T1000 (cell line): ENCODE measurements around the gene TWIST2.
A peak's percentile ranks its signal among the peaks of the same experiment; 100 is the strongest.

ENCODE experiments used
- DNase-seq: peaks from one replicate; lab custom pipeline; 2025; ENCODE audit warnings: mixed read lengths; lab: John Stamatoyannopoulos, UW

Gene TWIST2

GRCh38 chr2:238847841-238848690, at the start of gene TWIST2:
TSS of gene TWIST2 (plus strand) at chr2:238848085. CDS start at chr2:238848216, 131 bp downstream.
- peak; percentile 30 for DNase-seq

DNA sequence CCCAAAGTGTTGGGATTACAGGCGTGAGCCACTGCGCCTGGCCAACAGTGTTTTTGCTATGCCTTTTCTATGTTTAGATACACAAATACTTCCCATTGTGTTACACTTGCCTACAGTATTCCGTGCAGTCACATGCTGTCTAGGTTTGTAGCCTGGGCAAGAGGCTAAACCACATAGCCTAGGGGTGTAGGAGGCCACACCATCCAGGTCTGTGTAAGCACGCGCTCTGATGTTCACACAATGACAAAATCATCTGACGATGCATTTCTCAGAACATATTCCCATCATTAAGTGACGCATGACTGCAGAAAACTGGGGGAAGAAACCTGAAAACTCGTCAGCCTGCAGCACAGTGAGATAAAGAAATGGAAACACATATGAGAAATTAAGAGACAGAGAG, 46.1 kb upstream of the TWIST2 start:
- DNase-seq, result no peak

- no peak for DNase-seq
Observed at GRCh38 chr2:238802957-238803356, 44.9 kb upstream of the TWIST2 start.

GRCh38 chr2:238803996-238804870, 43.7 kb upstream of the TWIST2 start:
- DNase-seq, result no peak

DNA sequence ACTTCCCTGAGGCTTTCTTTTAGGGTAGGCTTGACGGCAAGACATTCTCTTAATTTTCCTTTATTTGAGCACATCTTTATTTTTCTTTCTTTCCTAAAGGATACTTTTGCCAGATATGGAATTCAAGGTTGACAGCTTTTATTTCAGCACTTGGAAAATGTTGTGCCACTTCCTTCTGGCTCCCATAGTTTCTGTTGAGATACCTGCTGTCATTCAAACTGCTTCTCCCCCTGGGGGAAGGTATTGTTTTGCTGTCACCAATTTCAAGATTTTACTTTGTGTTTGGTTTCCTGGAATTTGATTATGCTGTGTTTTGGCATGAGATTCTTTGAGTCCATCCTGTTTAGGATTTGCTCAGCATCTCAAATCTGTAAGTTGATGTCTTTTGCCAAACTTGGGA, 39.1 kb upstream of the TWIST2 start:
- DNase-seq, result no peak

- no peak for DNase-seq
Observed at GRCh38 chr2:238810321-238810720, 37.6 kb upstream of the TWIST2 start.

DNA sequence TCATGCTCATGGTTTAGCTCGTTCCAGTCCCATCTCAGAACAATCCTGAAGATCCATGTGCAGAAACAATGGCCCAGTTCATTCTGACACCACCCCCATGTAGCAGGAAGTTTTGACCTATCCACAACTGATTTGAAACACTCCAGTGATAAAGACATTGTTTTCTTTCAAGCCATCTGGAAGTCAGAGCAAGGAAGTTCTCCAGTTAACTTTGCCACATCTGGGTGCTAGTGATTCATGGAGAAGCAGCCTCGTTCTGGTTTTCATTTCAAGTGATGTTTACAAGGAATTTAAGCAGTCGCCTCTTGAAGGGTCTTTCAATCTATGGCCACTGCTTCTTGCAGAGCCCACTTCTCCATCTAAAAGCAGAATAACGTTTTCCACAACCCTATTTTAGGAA, 36.6 kb upstream of the TWIST2 start:
- DNase-seq, result no peak

DNA sequence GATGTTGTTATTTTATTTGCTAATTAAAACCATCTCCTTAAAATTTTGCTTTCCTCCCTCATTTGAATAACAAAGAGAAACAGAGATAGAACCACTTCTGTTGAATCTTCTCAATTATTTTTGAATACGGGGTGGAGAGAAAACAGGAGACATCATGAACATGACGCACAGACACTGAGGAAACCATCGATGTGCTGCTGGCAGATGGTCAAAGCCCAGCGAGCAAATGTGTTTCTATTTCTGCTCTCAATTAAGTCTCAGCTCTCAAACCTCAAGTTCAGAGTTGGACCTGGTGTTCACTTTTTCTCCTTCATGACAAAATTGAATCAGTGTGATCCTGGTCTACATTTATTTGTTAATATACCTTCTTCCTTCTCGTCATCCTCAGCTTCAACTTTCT, 36.1 kb upstream of the TWIST2 start:
- no peak for DNase-seq

DNA sequence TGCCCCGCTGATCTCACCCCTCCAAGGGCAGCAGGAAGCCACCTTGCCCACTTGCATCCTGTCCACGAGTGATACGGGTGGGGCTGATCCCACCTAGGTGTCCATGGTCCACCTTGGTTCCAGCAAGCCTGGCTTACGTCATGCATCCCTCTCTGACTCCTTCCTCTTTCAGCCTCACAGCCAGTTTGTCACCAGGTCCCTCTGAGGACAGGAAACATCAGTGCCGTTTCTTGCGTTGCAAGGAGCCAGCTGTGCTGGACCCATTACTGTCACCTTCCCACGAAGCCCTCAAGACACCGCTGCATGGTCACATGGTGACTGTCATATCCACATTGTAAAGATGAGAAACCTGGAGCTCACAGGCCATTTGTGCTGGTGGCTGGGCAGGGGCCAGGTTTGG, 34.8 kb upstream of the TWIST2 start:
- DNase-seq, result no peak

DNA sequence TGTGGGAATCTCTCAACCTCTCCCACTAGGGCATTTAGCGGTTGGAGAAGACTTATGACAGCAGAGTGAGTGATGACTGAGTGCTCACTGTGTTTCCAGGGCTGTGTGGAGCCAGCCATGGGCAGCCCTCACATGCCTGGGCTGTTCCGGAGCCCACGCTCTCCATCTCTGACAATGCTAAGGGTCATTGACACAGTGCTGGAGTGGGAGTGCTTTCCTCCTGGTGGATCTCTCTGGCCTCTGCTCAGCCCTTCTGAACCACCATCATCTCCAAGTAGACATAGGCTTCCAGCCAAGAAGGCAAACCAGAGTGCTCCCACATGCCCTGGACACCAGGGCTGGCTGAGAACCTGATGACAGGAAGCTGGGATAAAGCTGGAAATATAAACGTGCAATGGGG, 33.1 kb upstream of the TWIST2 start:
- DNase-seq, result no peak

DNA sequence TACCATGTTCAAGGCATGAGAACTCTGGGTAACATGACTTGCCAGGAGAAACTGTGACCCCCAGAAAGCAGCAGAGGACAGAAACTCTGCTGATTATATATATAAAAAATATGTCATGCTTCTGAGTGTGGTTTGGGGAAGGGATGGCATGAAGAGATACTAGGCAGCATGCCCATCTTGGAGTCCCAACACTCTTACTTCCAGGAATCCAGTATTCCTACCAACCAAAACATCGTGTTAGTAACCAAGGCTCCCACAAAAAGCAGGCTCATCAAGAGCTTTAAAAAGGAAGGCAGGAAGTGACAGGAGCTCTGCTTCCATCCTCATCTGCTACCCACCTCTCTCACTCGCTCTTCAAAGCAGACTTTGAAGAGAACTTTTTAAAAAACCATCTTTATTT, 31.6 kb upstream of the TWIST2 start:
- no peak for DNase-seq

DNA sequence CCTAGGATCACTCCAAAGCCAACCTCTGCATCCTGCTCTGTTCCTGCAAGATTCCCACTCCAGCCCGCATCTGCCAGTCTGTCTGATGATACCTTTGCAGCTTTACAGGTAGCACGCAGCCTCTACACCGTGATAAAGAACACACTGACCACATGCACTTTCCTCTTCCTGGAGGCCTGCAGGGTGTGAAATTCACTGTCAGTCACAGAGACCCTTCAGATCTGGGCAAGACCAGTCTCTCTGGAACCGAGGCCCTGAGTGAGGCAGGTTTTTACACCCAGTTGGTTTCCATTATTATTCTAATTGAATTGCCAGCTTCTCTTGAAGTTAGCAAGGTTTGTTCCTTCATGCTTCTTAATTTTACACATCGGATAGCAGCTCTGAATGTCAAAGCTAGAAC, 30.5 kb upstream of the TWIST2 start:
- DNase-seq, result no peak

DNA sequence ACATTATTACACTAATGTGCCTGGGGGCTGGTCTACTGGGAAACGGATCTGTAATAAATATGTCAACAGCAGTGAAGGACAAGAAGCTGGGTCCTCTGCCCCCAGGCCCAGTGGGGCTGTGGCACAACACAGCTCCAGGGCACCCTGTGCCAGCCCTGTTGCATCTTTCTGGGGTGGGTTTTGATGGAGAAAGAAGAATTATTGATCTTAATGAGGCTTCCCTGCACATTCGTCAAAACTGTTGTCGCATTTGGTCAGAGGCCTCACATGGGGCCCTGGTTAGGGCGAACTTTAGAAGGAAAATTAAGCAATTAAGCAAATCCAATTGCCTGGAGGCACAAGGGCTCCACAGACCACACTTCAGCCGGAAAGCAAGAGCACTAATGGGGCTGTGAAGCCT, 30.0 kb upstream of the TWIST2 start:
- no peak for DNase-seq

DNA sequence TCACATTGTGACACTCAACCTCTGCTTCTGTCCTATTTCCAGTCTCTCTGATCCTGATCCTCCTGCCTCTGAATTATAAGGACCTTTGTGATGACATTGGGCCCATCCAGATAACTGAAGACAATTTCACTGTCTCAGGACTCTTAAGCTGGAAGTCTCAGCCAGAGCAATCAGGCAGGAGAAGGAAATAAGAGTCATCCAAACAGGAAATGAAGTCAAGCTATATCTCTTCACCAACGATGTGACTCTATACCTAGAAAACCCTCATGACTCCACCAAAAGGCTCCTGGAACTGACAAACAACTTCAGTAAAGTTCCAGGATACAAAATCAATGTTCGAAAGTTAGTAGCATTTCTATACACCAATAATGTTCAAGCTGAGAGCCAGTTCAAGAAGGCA, 29.3 kb upstream of the TWIST2 start:
- no peak for DNase-seq

DNA sequence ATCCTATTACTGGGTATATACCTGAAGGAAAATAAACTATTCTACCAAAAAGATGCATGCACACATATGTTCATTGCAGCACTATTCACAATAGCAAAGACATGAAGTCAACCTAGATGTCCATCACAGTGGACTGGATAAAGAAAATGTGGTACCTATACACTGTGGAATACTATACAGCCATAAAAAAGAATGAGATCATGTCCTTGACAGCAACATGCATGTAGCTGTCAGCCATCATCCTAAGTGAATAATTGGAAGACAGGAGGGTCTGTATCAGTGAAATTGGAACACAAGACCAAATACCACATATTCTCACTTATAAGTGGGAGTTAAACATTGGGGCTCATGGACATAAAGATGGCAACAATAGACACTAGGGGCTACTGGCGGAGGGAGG, 27.7 kb upstream of the TWIST2 start:
- no peak for DNase-seq

DNA sequence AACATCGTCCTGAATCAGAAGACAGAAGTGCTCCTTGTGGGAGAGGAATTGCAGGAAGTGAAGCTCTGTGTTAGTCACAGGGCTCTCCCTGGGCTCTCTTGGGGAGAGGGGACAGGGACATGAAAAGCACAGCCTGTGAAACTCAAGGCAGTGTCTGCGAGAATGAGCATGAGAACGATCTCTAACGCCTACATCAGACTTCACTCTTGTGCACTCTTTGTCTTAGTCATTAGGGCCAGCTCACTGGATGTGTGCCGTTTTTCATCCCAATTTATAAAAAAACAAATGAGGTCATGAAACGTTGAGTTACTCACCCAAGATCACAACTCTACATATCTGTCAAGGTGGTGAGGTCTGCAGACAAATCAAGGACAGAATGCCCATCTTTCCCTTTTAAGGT, 27.0 kb upstream of the TWIST2 start:
- DNase-seq, result no peak

DNA sequence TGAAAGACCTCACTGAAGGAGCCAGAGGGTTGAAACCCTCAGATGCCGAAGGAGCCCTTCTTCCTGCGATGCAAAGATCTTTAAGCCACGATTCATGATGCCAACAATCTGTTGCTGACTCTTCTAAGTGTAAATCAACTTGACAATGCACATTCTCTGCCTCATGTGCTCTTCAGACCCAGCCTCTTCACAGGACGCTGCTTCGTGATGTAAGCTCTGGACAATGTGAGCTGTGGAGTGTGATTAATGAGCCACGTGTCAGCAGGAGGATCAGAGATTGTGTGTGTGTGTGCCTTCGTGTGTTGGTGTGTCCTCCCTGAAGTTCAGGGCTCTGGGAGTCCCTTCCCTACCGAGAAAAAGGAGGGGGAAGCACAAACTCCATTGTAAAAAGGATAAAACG, 26.5 kb upstream of the TWIST2 start:
- DNase-seq, result no peak

DNA sequence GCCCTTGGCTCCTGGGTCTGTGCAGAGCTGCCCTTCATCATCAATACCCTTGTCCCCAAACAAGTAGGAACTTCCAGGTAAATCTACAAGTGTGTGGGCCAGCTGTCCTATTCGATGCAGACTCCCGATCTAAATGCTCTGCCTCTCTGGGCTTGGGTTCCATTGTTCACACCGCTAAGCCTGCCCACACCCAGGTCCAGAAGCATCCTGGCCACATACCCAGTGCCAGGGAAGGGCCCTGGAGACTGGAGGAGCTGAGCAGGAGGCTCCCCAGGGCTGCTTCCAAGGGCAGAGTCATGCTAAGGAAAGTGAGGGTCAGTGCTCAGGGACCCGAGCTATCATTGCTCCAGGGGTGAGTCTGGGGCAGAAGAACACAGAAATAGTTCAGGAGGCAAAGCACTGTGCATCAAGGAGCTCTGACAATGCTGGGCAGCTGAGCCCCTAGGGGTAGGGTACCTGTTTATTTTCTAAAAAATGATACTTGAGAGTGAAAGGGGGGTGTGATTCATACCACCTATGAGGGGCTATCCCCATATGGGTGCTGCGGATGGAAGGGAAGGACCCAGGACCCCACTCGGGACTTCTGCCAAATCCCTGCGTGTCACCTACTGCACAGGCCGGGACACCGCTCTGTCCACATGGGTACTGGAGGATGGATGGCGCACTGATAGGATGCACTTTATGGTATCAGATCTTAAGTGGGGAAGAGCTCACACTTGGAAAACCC, 25.8 kb upstream of the TWIST2 start:
- DNase-seq, result no peak

DNA sequence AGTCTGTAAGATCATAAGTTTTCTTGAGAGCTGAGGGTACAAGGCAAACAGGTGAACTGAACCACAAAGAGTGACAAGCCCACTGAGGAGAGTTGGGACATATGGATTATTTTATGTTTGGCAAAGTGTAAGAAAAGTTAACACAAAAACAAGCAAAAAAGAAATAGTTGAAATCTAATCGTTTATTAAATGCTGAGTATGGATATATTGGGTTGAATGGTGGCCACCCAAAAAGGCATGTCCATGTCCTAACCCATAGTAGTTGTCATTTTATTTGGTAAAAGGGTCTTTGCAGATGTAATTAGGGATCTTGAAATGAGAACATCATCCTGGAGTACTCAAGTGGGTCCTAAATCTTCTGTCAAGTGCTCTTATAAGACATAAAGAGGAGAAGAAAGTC, 24.9 kb upstream of the TWIST2 start:
- DNase-seq, result no peak

DNA sequence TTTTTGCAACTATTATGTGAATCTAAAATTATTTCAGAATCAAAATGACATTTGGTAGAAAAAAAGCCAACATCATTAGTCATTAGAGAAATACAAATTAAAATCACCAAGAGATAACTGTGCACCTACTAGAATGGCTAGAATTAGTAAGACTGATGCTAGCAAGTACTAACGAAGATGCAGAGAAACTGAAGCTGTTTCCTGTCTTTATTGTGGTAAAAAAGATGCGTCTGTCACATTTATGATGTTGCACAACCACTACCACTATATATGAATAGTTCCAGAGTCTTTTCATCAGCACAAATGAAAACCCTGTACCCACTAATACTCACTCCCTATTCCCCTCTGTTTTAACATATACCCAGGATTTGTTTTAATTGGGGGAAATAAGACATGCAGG, 16.7 kb upstream of the TWIST2 start:
- no peak for DNase-seq

DNA sequence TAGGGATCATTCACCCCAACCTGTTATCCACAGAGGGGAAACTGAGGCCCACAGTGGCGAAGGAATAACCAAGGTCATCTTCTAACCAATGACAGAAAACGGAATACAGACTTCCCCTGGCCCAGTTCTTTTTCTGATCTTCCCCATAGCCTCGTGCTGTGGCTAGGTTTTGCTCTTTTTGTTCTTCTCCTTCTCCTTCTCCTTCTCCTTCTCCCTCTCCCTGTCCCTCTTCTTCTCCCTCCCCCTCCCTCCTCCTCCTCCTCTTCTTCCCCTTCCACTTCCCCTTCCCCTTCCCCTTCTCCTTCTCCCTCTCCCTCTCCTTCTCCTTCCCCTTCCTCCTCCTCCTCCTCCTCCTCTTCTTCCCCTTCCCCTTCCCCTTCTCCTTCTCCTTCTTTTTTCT, 12.9 kb upstream of the TWIST2 start:
- DNase-seq, result no peak

GRCh38 chr2:238835726-238836301, 12.1 kb upstream of the TWIST2 start:
- no peak for DNase-seq
